GM20000 (cell line): ENCODE data around the gene LGALS7.

Experiments
- DNase-seq: peaks from one replicate; pipeline ENCODE4 v3.0.0; 2012; ENCODE audit warnings: low spot score
- CTCF ChIP-seq: IDR thresholded peaks from 2 replicates; pipeline ENCODE4 v1.5.1; 2012; ENCODE audit warnings: mild to moderate bottlenecking, control low read depth; ENCODE audit errors: extremely low read depth, missing control alignments

LGALS7 gene

GRCh38 chr19:38742296-38742695 is 31.0 kb downstream of the LGALS7 start:
- no peak for TF ChIP-seq CTCF
- no peak for DNase-seq

DNA sequence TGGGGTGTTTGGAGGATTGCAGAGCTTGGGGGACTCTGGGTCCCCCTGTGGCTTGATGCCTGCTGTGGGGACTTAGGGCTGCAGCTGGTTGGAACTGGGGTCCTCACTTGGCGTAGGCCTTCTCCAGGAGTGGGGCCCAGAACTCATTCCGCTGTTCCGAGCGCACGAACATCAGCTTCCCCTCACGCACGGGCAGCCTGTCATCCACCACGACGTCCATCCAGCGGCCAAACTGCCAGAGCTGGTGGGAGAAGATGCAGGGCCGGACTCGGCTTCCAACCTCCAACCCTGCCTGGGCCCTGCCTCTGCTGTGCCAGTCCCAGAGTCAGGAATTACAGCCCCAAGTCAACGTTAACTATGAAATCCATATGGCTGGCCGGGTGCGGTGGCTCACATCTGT is 31.6 kb downstream of the LGALS7 start:
- no peak for DNase-seq
- no peak for TF ChIP-seq CTCF

GRCh38 chr19:38740932-38741331 is 32.4 kb downstream of the LGALS7 start:
- no peak for TF ChIP-seq CTCF
- no peak for DNase-seq

DNA sequence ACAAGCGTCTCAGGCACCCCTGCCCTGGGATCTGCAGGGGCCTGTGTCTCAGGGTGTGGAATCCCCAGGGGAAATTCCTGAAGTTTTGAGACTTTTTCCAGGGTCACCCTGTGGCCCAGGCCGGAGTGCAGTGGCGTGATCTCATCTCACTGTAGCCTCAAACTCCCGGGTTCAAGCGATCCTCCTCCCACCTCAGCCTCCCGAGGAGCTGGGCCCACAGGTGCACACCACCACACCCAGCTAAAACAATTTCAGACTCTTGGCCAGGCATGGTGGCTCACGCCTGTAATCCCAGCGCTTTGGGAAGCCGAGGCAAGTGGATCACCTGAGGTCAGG is 33.1 kb downstream of the LGALS7 start:
- DNase-seq, result no peak
- TF ChIP-seq CTCF, result no peak

DNA sequence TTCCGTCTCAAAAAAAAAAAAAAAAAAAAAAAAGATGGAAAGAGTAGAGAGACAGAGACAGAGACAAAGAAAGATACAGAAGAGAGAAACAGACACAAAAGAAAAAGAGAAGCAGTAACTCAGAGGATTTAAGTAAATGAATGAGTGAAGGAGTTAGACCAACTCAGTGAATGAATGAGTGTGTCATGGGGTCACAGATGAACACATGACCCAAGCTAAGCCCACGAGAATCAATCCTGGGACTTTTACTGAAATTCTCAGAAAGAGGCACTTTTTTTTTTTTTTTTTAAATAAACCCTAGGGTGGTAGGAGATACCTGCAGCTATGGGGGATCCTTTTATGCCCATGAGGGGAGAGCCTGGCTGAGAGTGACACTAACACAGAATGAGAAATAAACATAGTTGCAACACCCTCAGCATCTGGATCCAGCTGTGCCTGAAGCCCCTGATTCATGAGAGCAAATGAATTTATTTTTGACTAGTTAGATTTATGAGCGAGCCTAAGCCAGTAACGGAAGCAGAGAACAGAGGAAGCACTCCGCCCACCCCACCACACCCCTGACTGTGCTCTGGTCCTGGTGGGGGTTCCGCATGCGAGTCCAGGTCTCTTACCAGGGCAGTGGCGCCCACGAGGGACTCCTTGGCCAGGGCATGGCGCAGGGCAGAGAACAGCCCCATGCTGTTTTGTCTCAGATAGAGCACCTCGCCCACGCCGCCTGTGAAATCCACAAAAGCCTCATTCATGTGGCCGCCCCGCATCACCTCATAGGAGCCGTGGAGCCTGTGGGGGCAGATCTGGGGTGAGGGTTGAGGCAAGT is 33.7 kb downstream of the LGALS7 start:
- DNase-seq, result no peak
- TF ChIP-seq CTCF, result no peak

- no peak for TF ChIP-seq CTCF
- DNase-seq, result no peak
These were observed 35.2 kb downstream of the LGALS7 start for GRCh38 chr19:38737921-38738737.

DNA sequence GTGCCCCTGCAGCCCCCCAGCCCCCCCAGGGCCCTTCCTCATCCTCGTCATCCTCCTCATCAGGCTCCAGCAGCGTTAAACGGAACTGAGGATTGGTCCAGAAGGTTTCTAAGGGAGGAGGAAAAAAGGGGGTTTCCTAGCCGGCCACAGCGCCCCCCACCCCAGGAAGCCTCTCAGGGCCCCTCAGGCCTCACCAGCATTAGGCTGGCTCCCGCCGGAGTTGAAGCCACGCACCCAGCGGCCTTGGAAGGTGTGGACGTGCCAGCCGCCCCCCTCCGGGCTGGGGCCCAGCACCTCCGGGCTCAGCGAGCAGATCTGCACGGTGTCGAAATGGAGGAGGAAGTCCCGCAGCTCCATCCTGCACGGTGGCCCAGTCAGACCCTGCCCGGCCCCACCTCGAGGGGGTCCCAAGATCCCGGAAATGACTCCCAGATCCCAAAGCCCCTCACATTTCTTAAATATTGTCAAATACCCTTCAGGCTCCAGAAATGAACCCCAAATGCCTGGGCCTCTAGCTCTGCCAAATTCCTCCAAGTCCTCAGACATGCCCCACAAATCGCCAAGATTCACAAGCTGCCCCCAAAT is 35.9 kb downstream of the LGALS7 start:
- no peak for TF ChIP-seq CTCF
- no peak for DNase-seq
